K562 (cell line): ENCODE results near the gene TMEM243. TPM values are rescaled to one million over a fixed set of nuclear protein-coding genes. Genes with fewer than 3 reads are reported as not detected.

Experiments used
- CEBPZ ChIP-seq: fragments of 150-350 bp; IDR thresholded peaks from 2 replicates; pipeline ENCODE4 v1.6.1; 2014; ENCODE audit warnings: low read depth, mild to moderate bottlenecking, low read length, borderline replicate concordance
- E2F3 ChIP-seq: fragments of 250-450 bp; sonication (Bioruptor Pico); IDR thresholded peaks from 2 replicates; pipeline ENCODE4 v1.4.0; 2020; ENCODE audit warnings: mild to moderate bottlenecking
- ETV1 ChIP-seq: fragments of 450-650 bp; conservative IDR thresholded peaks from 2 replicates; pipeline ENCODE4 v1.6.1; 2016; ENCODE audit warnings: missing genetic modification characterization, control low read depth, low read depth, missing compliant biosample characterization
- EWSR1 ChIP-seq: fragments of 450-650 bp; IDR thresholded peaks from 2 replicates; pipeline ENCODE4 v1.6.1; 2018; ENCODE audit warnings: borderline replicate concordance, mild to moderate bottlenecking, low read depth, moderate library complexity; ENCODE audit not compliant: partially characterized antibody
- GTF3C2 ChIP-seq: IDR thresholded peaks from 3 replicates; pipeline ENCODE4 v1.6.1; 2011; ENCODE audit warnings: borderline replicate concordance, mild to moderate bottlenecking, moderate library complexity; ENCODE audit not compliant: insufficient read length; ENCODE audit errors: extremely low read depth
- KDM2B ChIP-seq: fragments of 250-450 bp; sonication (Bioruptor Pico); IDR thresholded peaks from 2 replicates; pipeline ENCODE4 v1.8.0; 2021; ENCODE audit warnings: mild to moderate bottlenecking, moderate library complexity
- LCOR ChIP-seq: sonication (generic); formaldehyde crosslinking; IDR thresholded peaks from 2 replicates; pipeline ENCODE4 v1.8.0; 2022; ENCODE audit warnings: mild to moderate bottlenecking, missing genetic modification reagents
- MTF1 ChIP-seq: fragments of 250-450 bp; sonication (Bioruptor Pico); IDR thresholded peaks from 2 replicates; pipeline ENCODE4 v1.9.0; 2021; ENCODE audit warnings: moderate library complexity, mild to moderate bottlenecking, inconsistent platforms, borderline replicate concordance
- NCOA6 ChIP-seq: fragments of 450-650 bp; IDR thresholded peaks from 2 replicates; pipeline ENCODE4 v1.6.1; 2017; ENCODE audit warnings: mild to moderate bottlenecking
- NFE2 ChIP-seq: IDR thresholded peaks from 2 replicates; pipeline ENCODE4 v1.6.1; 2014; ENCODE audit warnings: antibody characterized with exemption, low read depth
- SETDB1 ChIP-seq: IDR thresholded peaks from one replicate; pipeline ENCODE4 v1.6.1; 2012; ENCODE audit warnings: low read length, control low read depth, inconsistent platforms
- THAP12 ChIP-seq: fragments of 250-450 bp; sonication (Bioruptor Pico); IDR thresholded peaks from 2 replicates; pipeline ENCODE4 v1.9.0; 2021; ENCODE audit warnings: mild to moderate bottlenecking, inconsistent platforms
- ZNF778 ChIP-seq: fragments of 450-650 bp; formaldehyde crosslinking; IDR thresholded peaks from 2 replicates; pipeline ENCODE4 v1.4.0; 2020; ENCODE audit warnings: mild to moderate bottlenecking, moderate library complexity
- polyA plus RNA-seq, 8 experiments: library from polyadenylated mRNA; depleted of rRNA in 4 of 8; stranded (reverse) in 5 of 8; unstranded in 3 of 8; fragments of >200 nt; fragmentation: Nextera tagmentation in 2 of 8; fragmentation: Illumina TruSeq in 1 of 8; extraction: Ambion mirVana in 2 of 8; extraction: Trizol in 1 of 8; gene quantifications; 2 replicates each; pipeline versions ENCODE4 v1.2.1 to v1.2.3, GENCODE V29; 2011 to 2014; ENCODE audit warnings: inconsistent platforms in 1 of 8, missing spikeins in 1 of 8
- total RNA-seq, 7 experiments: library from RNA; depleted of rRNA in 6 of 7; stranded (reverse); fragments of >200 nt in 6 of 7; fragmentation: Illumina TruSeq in 2 of 7; extraction: Trizol in 2 of 7; gene quantifications; 2 replicates each; pipeline versions ENCODE4 v1.2.1 to v1.2.3, GENCODE V29; 2011 to 2021; ENCODE audit warnings: low replicate concordance in 1 of 7
- TF ChIP-seq, protein P1 (sequence below): fragments of 250-450 bp; sonication (Bioruptor Pico); IDR thresholded peaks from 2 replicates; pipeline ENCODE4 v1.4.0; 2020; ENCODE audit warnings: mild to moderate bottlenecking, moderate library complexity

TMEM243 gene
- total and polyA plus RNA-seq, 9 of the 15 experiments (the other 6 are each of a cell fraction or from before 2014, with no cell fraction given): 3.9 to 8.6 (median 6.1) TPM

GRCh38 chr7:87204933-87205332, 14.6 kb downstream of the TMEM243 start (continued):
- TF ChIP-seq THAP12 (CRISPR knock-in tag) (no peak), CEBPZ (peak; percentile 86), NCOA6 (no peak), KDM2B (CRISPR knock-in tag) (no peak), ZNF778 (no peak), SETDB1 (no peak), EWSR1 (no peak), E2F3 (no peak), NFE2 (no peak), LCOR (no peak), MTF1 (CRISPR knock-in tag) (no peak), GTF3C2 (no peak), ETV1 (no peak)
- TF ChIP-seq, protein P1, sequence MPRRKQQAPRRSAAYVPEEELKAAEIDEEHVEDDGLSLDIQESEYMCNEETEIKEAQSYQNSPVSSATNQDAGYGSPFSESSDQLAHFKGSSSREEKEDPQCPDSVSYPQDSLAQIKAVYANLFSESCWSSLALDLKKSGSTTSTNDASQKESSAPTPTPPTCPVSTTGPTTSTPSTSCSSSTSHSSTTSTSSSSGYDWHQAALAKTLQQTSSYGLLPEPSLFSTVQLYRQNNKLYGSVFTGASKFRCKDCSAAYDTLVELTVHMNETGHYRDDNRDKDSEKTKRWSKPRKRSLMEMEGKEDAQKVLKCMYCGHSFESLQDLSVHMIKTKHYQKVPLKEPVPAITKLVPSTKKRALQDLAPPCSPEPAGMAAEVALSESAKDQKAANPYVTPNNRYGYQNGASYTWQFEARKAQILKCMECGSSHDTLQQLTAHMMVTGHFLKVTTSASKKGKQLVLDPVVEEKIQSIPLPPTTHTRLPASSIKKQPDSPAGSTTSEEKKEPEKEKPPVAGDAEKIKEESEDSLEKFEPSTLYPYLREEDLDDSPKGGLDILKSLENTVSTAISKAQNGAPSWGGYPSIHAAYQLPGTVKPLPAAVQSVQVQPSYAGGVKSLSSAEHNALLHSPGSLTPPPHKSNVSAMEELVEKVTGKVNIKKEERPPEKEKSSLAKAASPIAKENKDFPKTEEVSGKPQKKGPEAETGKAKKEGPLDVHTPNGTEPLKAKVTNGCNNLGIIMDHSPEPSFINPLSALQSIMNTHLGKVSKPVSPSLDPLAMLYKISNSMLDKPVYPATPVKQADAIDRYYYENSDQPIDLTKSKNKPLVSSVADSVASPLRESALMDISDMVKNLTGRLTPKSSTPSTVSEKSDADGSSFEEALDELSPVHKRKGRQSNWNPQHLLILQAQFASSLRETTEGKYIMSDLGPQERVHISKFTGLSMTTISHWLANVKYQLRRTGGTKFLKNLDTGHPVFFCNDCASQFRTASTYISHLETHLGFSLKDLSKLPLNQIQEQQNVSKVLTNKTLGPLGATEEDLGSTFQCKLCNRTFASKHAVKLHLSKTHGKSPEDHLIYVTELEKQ (CRISPR knock-in tag): no peak
